HepG2 (cell line): ENCODE measurements around the gene HDAC3. TPM values are rescaled to one million over a fixed set of nuclear protein-coding genes. Genes with fewer than 3 reads are reported as not detected.
A peak's percentile ranks its signal among the peaks of the same experiment; 100 is the strongest.

Experiments
- HOMEZ ChIP-seq: IDR thresholded peaks from 2 replicates; pipeline ENCODE4 v1.6.1; 2016; ENCODE audit warnings: low read depth
- IKZF4 ChIP-seq: sonication (generic); formaldehyde crosslinking; IDR thresholded peaks from 2 replicates; pipeline ENCODE4 v1.5.1; 2020; ENCODE audit warnings: borderline replicate concordance, mild to moderate bottlenecking, low read depth, missing genetic modification reagents; ENCODE audit errors: not compliant biosample characterization
- MXD4 ChIP-seq: IDR thresholded peaks from 2 replicates; pipeline ENCODE4 v1.6.1; 2016; ENCODE audit warnings: mild to moderate bottlenecking, missing biosample characterization, missing genetic modification reagents
- NFAT5 ChIP-seq: sonication (generic); formaldehyde crosslinking; IDR thresholded peaks from 2 replicates; pipeline ENCODE4 v1.4.0; 2020; ENCODE audit warnings: missing genetic modification reagents
- POLR2A ChIP-seq, 2 experiments: IDR thresholded peaks; 2 replicates each; pipeline ENCODE4 v1.6.1; 2011; ENCODE audit warnings: low read depth in 2 of 2, low read length in 2 of 2, mild to moderate bottlenecking in 1 of 2, moderate library complexity in 1 of 2; ENCODE audit not compliant: insufficient read depth in 1 of 2
- RBFOX2 ChIP-seq: fragments of 200-400 bp; formaldehyde crosslinking; IDR thresholded peaks from 2 replicates; pipeline ENCODE4 v1.6.1; 2017; ENCODE audit warnings: low read depth, mild to moderate bottlenecking, low read length
- RNF219 ChIP-seq: sonication (generic); formaldehyde crosslinking; IDR thresholded peaks from 2 replicates; pipeline ENCODE4 v1.5.0; 2020; ENCODE audit warnings: mild to moderate bottlenecking, missing genetic modification reagents
- SNRNP70 ChIP-seq: fragments of 200-400 bp; formaldehyde crosslinking; IDR thresholded peaks from 2 replicates; pipeline ENCODE4 v1.6.1; 2017; ENCODE audit warnings: mild to moderate bottlenecking, low read depth, low read length, moderate library complexity
- SRSF1 ChIP-seq: fragments of 200-400 bp; formaldehyde crosslinking; optimal IDR thresholded peaks from 2 replicates; pipeline ENCODE3; 2017; ENCODE audit warnings: mild to moderate bottlenecking, low read depth, low read length, moderate library complexity
- THAP11 ChIP-seq: IDR thresholded peaks from 2 replicates; pipeline ENCODE4 v1.6.1; 2016; ENCODE audit warnings: missing biosample characterization, missing genetic modification reagents
- YEATS2 ChIP-seq: sonication (generic); formaldehyde crosslinking; IDR thresholded peaks from 2 replicates; pipeline ENCODE4 v1.4.0; 2020; ENCODE audit warnings: missing genetic modification reagents, borderline replicate concordance
- ZNF230 ChIP-seq: sonication (generic); formaldehyde crosslinking; IDR thresholded peaks from 2 replicates; pipeline ENCODE4 v1.4.0; 2020; ENCODE audit warnings: mild to moderate bottlenecking, missing genetic modification reagents
- ZNF326 ChIP-seq: sonication (generic); formaldehyde crosslinking; IDR thresholded peaks from 2 replicates; pipeline ENCODE4 v1.4.0; 2020; ENCODE audit warnings: missing genetic modification reagents, borderline replicate concordance
- ZNF558 ChIP-seq: sonication (generic); formaldehyde crosslinking; IDR thresholded peaks from 2 replicates; pipeline ENCODE4 v1.9.0; 2022; ENCODE audit warnings: mild to moderate bottlenecking, missing genetic modification reagents, borderline replicate concordance
- ZNF598 ChIP-seq: sonication (generic); formaldehyde crosslinking; IDR thresholded peaks from 2 replicates; pipeline ENCODE4 v1.5.1; 2020; ENCODE audit warnings: mild to moderate bottlenecking, missing genetic modification reagents, borderline replicate concordance
- ZNF747 ChIP-seq: sonication (generic); formaldehyde crosslinking; IDR thresholded peaks from 2 replicates; pipeline ENCODE4 v1.8.1; 2023; ENCODE audit warnings: missing genetic modification reagents, mild to moderate bottlenecking, borderline replicate concordance
- ZNF790 ChIP-seq: sonication (generic); formaldehyde crosslinking; IDR thresholded peaks from 2 replicates; pipeline ENCODE4 v1.8.0; 2022; ENCODE audit warnings: missing genetic modification reagents, mild to moderate bottlenecking, borderline replicate concordance
- ZNF792 ChIP-seq: IDR thresholded peaks from 2 replicates; pipeline ENCODE4 v1.6.1; 2016
- ZNF878 ChIP-seq: sonication (generic); formaldehyde crosslinking; IDR thresholded peaks from 2 replicates; pipeline ENCODE4 v1.8.1; 2023; ENCODE audit warnings: mild to moderate bottlenecking, missing genetic modification reagents, moderate library complexity
- ZNF879 ChIP-seq: sonication (generic); formaldehyde crosslinking; IDR thresholded peaks from 2 replicates; pipeline ENCODE4 v1.8.1; 2023; ENCODE audit warnings: missing genetic modification reagents
- ZSCAN31 ChIP-seq: sonication (generic); formaldehyde crosslinking; IDR thresholded peaks from 2 replicates; pipeline ENCODE4 v1.5.0; 2020; ENCODE audit warnings: low read depth, mild to moderate bottlenecking, missing genetic modification reagents
- polyA plus RNA-seq, 8 experiments: library from polyadenylated mRNA; depleted of rRNA in 3 of 8; stranded (reverse) in 7 of 8; unstranded in 1 of 8; fragments of >200 nt; fragmentation: Illumina TruSeq in 4 of 8; extraction: Trizol in 4 of 8; gene quantifications; 2 replicates each; pipeline versions ENCODE4 v1.2.1 to v1.2.3, GENCODE V29; 2011 to 2016; ENCODE audit warnings: low read depth in 4 of 8, missing spikeins in 1 of 8, mixed read lengths in 1 of 8; ENCODE audit not compliant: insufficient read depth in 1 of 8
- total RNA-seq, 5 experiments: library from RNA; depleted of rRNA; stranded (reverse); fragments of >200 nt; fragmentation: Illumina TruSeq; extraction: Trizol; gene quantifications; 2 replicates each; pipeline ENCODE4 v1.2.3, GENCODE V29; 2016; ENCODE audit warnings: low read depth in 1 of 5

HDAC3 gene
- total and polyA plus RNA-seq, 2 of the 13 experiments (the other 11 are each of a cell fraction or from before 2014, with no cell fraction given) = 84.0 to 94.1 TPM

- TF ChIP-seq ZNF230 (CRISPR knock-in tag) = 0 out of 2 replicates have a peak, but pooled peaks have one; percentile 72
- no peak for TF ChIP-seq ZNF879 (CRISPR knock-in tag)
- TF ChIP-seq POLR2A (IDR thresholded peaks at IDR 0.05; ENCODE audit: insufficient read depth in 1 of 2, low read depth in 2 of 2, low read length in 2 of 2) = peak in 1 of 2 experiments; percentile 87; a peak in 2 of 4 replicates
- TF ChIP-seq THAP11 (CRISPR knock-in tag) = no peak
- TF ChIP-seq ZNF326 (CRISPR knock-in tag) = no peak
- TF ChIP-seq IKZF4 = no peak
- TF ChIP-seq NFAT5 = no peak
- no peak for TF ChIP-seq SNRNP70
- TF ChIP-seq ZSCAN31 (CRISPR knock-in tag) = 0 out of 2 replicates have a peak, but pooled peaks have one; percentile 47
- no peak for TF ChIP-seq ZNF598
- TF ChIP-seq SRSF1 = no peak
- TF ChIP-seq ZNF790 (CRISPR knock-in tag) = no peak
- no peak for TF ChIP-seq ZNF747 (CRISPR knock-in tag)
- no peak for TF ChIP-seq HOMEZ (CRISPR knock-in tag)
- TF ChIP-seq ZNF792 (CRISPR knock-in tag) = 0 out of 2 replicates have a peak, but pooled peaks have one; percentile 44
- no peak for TF ChIP-seq RNF219 (CRISPR knock-in tag)
- TF ChIP-seq ZNF558 = no peak
- no peak for TF ChIP-seq MXD4 (CRISPR knock-in tag)
- no peak for TF ChIP-seq ZNF878 (CRISPR knock-in tag)
- peak; percentile 23; the same call in 1 of the 2 replicates for TF ChIP-seq YEATS2 (CRISPR knock-in tag)
- TF ChIP-seq RBFOX2 = peak; percentile 60
Measured at GRCh38 chr5:141650851-141651727, 14.4 kb upstream of the HDAC3 start, which contains the start of gene FCHSD1 (continued).
